MCF 10A (cell line): ENCODE measurements around the gene MMP14. TPM values are rescaled to one million over a fixed set of nuclear protein-coding genes. Genes with fewer than 3 reads are reported as not detected.
A peak's percentile ranks its signal among the peaks of the same experiment; 100 is the strongest.

Experiments used
- BruUV-seq: library from RNA; stranded (reverse); fragments of 400-500 nt; replicated peaks from 2 replicates; lab custom pipeline; 2021; lab: Mats Ljungman, UMichigan
- CTCF ChIA-PET: fragments of 300-600 bp; sonication (Branson Sonifier 250); formaldehyde crosslinking; extraction: SDS; loops from one replicate; lab custom pipeline; 2021; ENCODE audit warnings: antibody characterized with exemption, inconsistent platforms; lab: Yijun Ruan, JAX
- POLR2A ChIA-PET: fragments of 300-600, 350-650 bp; sonication (Branson Sonifier 250); formaldehyde crosslinking; extraction: SDS; loops from one replicate; lab custom pipeline; 2020; ENCODE audit warnings: antibody characterized with exemption, inconsistent platforms; lab: Yijun Ruan, JAX
- DNase-seq: peaks from one replicate; pipeline ENCODE4 v3.0.0-alpha.2; 2018; ENCODE audit not compliant: unreplicated experiment
- H3K27ac Mint-ChIP-seq: one replicate; pipeline ENCODE4 v1.8.0; 2022; ENCODE audit warnings: mild to moderate bottlenecking, low read depth, mixed read lengths; ENCODE audit not compliant: unreplicated experiment
- H3K27me3 Mint-ChIP-seq: one replicate; pipeline ENCODE4 v1.8.0; 2022; ENCODE audit warnings: mixed read lengths; ENCODE audit not compliant: insufficient read depth, unreplicated experiment
- H3K36me3 Mint-ChIP-seq: one replicate; pipeline ENCODE4 v1.8.0; 2022; ENCODE audit warnings: mild to moderate bottlenecking, moderate library complexity, mixed read lengths; ENCODE audit not compliant: insufficient read depth, unreplicated experiment
- H3K4me1 Mint-ChIP-seq: one replicate; pipeline ENCODE4 v1.8.0; 2022; ENCODE audit warnings: mixed read lengths; ENCODE audit not compliant: insufficient read depth, unreplicated experiment
- H3K4me3 Mint-ChIP-seq: one replicate; pipeline ENCODE4 v1.8.0; 2022; ENCODE audit warnings: mild to moderate bottlenecking, moderate library complexity, mixed read lengths; ENCODE audit not compliant: unreplicated experiment
- H3K9me3 Mint-ChIP-seq: one replicate; pipeline ENCODE4 v1.8.0; 2022; ENCODE audit warnings: mixed read lengths; ENCODE audit not compliant: unreplicated experiment
- CTCF ChIP-seq: fragments of 200-600 bp; IDR thresholded peaks from one replicate; pipeline ENCODE4 v1.8.0; 2022; ENCODE audit warnings: antibody characterized with exemption, mild to moderate bottlenecking; ENCODE audit not compliant: unreplicated experiment
- intact Hi-C: fragments of 100-400 bp; cut with micrococcal nuclease; formaldehyde crosslinking; loops from 2 replicates; pipeline ENCODE4 v1.14.1; 2022
- total RNA-seq: library from RNA; stranded (reverse); gene quantifications from 2 replicates; pipeline ENCODE4 v1.2.3, GENCODE V29; 2022

MMP14 gene
- total RNA-seq, 1 experiment from 2014 or later = 71.5 TPM

GRCh38 chr14:22819151-22819988, 17.0 kb upstream of the MMP14 start:
- no peaks in the 10 kb centered on the region for H3K27me3 Mint-ChIP-seq
- peaks cover 19% of the 10 kb centered on the region for H3K4me1 Mint-ChIP-seq
- H3K36me3 Mint-ChIP-seq = no peaks in the 10 kb centered on the region
- H3K4me3 Mint-ChIP-seq = no peak overlapping the region
- no peaks in the 10 kb centered on the region for H3K9me3 Mint-ChIP-seq
- peak overlapping the region; percentile 64 for H3K27ac Mint-ChIP-seq
- DNase-seq = no peak
- BruUV-seq = no TSS peak
- POLR2A ChIA-PET = interaction anchor here (0.6 to 2.7 kb wide), 3 partner anchors 11 to 53 kb away, joined by 3 to 12 read pairs (median 3); partner anchors contain the start of gene OXA1L
- CTCF ChIA-PET = interaction anchor here (0.7 to 8.2 kb wide), 18 partner anchors 12 to 262 kb away, joined by 3 to 103 read pairs (median 4); partner anchors contain the start of genes MMP14 and MRPL52
- intact Hi-C loops = loop anchor here (2.0 kb wide), 1 partner anchor 263 kb away; no protein-coding TSS in a partner anchor
- TF ChIP-seq CTCF = no peak

GRCh38 chr14:22820731-22821130, 15.7 kb upstream of the MMP14 start:
- H3K27me3 Mint-ChIP-seq = no peaks in the 10 kb centered on the region
- BruUV-seq = no TSS peak
- POLR2A ChIA-PET = interaction anchor here (0.7 to 4.9 kb wide), 6 partner anchors 10 to 222 kb away, joined by 3 to 69 read pairs (median 4); partner anchors contain the start of gene OXA1L
- intact Hi-C loops = loop anchor here (5.0 to 10.0 kb wide), 3 partner anchors 47 to 237 kb away; partner anchors contain the start of gene CDH24
- peak; percentile 49 for DNase-seq
- H3K36me3 Mint-ChIP-seq = no peaks in the 10 kb centered on the region
- CTCF ChIA-PET = interaction anchor here (1.0 to 8.2 kb wide), 4 partner anchors 14 to 81 kb away, joined by 3 to 186 read pairs (median 53); partner anchors contain the start of genes MMP14 and MRPL52
- no peak overlapping the region for H3K4me3 Mint-ChIP-seq
- peaks cover 19% of the 10 kb centered on the region for H3K4me1 Mint-ChIP-seq
- TF ChIP-seq CTCF = no peak
- H3K9me3 Mint-ChIP-seq = no peaks in the 10 kb centered on the region
- H3K27ac Mint-ChIP-seq = no peak overlapping the region

GRCh38 chr14:22821193-22822015, 15.0 kb upstream of the MMP14 start:
- peaks cover 19% of the 10 kb centered on the region for H3K4me1 Mint-ChIP-seq
- ChIA-PET CTCF (interaction anchor here (0.5 to 8.2 kb wide), 13 partner anchors 13 to 1283 kb away, joined by 3 to 186 read pairs (median 4); partner anchors contain the start of genes MMP14 and MRPL52), POLR2A (interaction anchor here (0.6 to 4.9 kb wide), 6 partner anchors 9 to 380 kb away, joined by 3 to 69 read pairs (median 4); partner anchors contain the start of gene OXA1L)
- no peak overlapping the region for H3K27ac Mint-ChIP-seq
- no peaks in the 10 kb centered on the region for H3K36me3 Mint-ChIP-seq
- no peak for DNase-seq
- no TSS peak for BruUV-seq
- intact Hi-C loops = loop anchor here (1.0 to 10.0 kb wide), 6 partner anchors 44 to 236 kb away; partner anchors contain the start of genes AJUBA and CDH24
- no peak overlapping the region for H3K4me3 Mint-ChIP-seq
- H3K9me3 Mint-ChIP-seq = no peaks in the 10 kb centered on the region
- no peak for TF ChIP-seq CTCF
- H3K27me3 Mint-ChIP-seq = no peaks in the 10 kb centered on the region
